Breast epithelium (tissue), 4 donors: ENCODE measurements around the gene ACSL5. TPM values are rescaled to one million over a fixed set of nuclear protein-coding genes. Genes with fewer than 3 reads are reported as not detected.

ENCODE experiments used
- DNase-seq, 2 donors: peaks; one replicate each; pipeline ENCODE4 v3.0.0-alpha.2; 2019; ENCODE audit warnings: low spot score in 2 of 2
- H3K27ac ChIP-seq, 2 donors: fragments of 200-600 bp; sonication (generic) in 1 of 2; one replicate each; pipeline ENCODE4 v1.5.1; 2016 to 2019; ENCODE audit warnings: mild to moderate bottlenecking in 1 of 2
- H3K27me3 ChIP-seq, 2 donors: fragments of 200-600 bp; sonication (generic) in 1 of 2; one replicate each; pipeline versions ENCODE4 v1.5.1 to v1.6.0; 2017 to 2019; ENCODE audit warnings: control low read depth in 1 of 2, mild to moderate bottlenecking in 1 of 2
- H3K36me3 ChIP-seq: fragments of 200-600 bp; one replicate; pipeline ENCODE4 v1.5.1; 2019
- H3K4me1 ChIP-seq, 2 donors: fragments of 200-600 bp; sonication (generic); one replicate each; pipeline ENCODE4 v1.5.1; 2016 to 2019; ENCODE audit warnings: control low read depth in 1 of 2
- H3K4me3 ChIP-seq, 3 donors: fragments of 200-600 bp; sonication (generic); 1 replicate in 2 of 3; 2 replicates in 1 of 3; pipeline ENCODE4 v1.5.1; 2016 to 2019; ENCODE audit warnings: mild to moderate bottlenecking in 3 of 3, moderate library complexity in 2 of 3
- H3K9me3 ChIP-seq, 2 donors: fragments of 200-600 bp; sonication (generic) in 1 of 2; one replicate each; pipeline ENCODE4 v1.5.1; 2016 to 2019; ENCODE audit warnings: control low read depth in 1 of 2
- POLR2A ChIP-seq: fragments of 450-650 bp; IDR thresholded peaks from one replicate; pipeline ENCODE4 v1.6.1; 2016; ENCODE audit warnings: antibody characterized with exemption, mild to moderate bottlenecking, moderate library complexity
- POLR2AphosphoS5 ChIP-seq, 3 donors: sonication (generic); formaldehyde crosslinking; IDR thresholded peaks; one replicate each; pipeline ENCODE4 v1.6.1; 2017; ENCODE audit warnings: antibody characterized with exemption in 3 of 3
- intact Hi-C: fragments of 100-400 bp; cut with DNase I; formaldehyde crosslinking; loops from one replicate; pipeline ENCODE4 v1.15.1; 2023; ENCODE audit warnings: low total_unique reads
- total RNA-seq, 3 donors: library from RNA; depleted of rRNA; stranded (reverse); fragments of >200 nt; gene quantifications; one replicate each; pipeline ENCODE4 v1.1.0, GENCODE V29; 2016
- TF ChIP-seq, protein P1 (sequence below), 3 donors: fragments of 450-650 bp; IDR thresholded peaks; one replicate each; pipeline ENCODE4 v1.5.1; 2016 to 2017; ENCODE audit warnings: antibody characterized with exemption in 3 of 3, mild to moderate bottlenecking in 3 of 3, moderate library complexity in 3 of 3

ACSL5 gene
- total RNA-seq, 3 donors from 2014 or later = 13.3 to 31.8 (median 15.8) TPM

DNA sequence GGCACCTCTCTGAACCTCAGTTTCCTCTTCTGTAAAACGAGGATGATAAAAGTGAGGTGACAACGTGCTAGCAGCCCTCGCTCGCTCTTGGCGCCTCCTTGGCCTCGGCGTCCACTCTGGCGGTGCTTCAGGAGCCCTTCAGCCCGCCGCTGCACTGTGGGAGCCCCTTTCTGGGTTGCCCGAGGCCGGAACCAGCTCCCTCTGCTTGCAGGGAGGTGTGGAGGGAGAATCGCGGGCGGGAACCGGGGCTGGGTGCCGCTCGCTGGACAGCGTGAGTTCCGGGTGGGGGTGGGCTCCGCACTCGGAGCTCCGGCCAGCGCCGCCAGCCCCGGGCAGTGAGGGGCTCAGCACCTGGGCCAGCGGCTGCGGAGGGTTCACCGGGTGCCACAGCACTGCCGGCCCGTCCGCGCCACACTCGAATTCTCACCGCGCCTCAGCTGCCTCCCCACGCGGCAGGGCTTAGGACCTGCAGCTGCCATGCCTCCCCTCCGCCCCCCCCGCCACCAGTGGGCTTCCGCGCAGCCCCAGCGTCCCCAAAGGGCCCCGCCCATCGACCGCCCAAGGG, 24.3 kb upstream of the ACSL5 start:
- H3K4me3 ChIP-seq = no peak overlapping the region
- no peaks in the 10 kb centered on the region for H3K27me3 ChIP-seq
- no peak for DNase-seq
- no peaks in the 10 kb centered on the region for H3K9me3 ChIP-seq
- TF ChIP-seq, protein P1, sequence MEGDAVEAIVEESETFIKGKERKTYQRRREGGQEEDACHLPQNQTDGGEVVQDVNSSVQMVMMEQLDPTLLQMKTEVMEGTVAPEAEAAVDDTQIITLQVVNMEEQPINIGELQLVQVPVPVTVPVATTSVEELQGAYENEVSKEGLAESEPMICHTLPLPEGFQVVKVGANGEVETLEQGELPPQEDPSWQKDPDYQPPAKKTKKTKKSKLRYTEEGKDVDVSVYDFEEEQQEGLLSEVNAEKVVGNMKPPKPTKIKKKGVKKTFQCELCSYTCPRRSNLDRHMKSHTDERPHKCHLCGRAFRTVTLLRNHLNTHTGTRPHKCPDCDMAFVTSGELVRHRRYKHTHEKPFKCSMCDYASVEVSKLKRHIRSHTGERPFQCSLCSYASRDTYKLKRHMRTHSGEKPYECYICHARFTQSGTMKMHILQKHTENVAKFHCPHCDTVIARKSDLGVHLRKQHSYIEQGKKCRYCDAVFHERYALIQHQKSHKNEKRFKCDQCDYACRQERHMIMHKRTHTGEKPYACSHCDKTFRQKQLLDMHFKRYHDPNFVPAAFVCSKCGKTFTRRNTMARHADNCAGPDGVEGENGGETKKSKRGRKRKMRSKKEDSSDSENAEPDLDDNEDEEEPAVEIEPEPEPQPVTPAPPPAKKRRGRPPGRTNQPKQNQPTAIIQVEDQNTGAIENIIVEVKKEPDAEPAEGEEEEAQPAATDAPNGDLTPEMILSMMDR (IDR thresholded peaks at IDR 0.05) = no peak
- no peak for TF ChIP-seq POLR2AphosphoS5 (IDR thresholded peaks at IDR 0.05)
- no peak for TF ChIP-seq POLR2A
- H3K4me1 ChIP-seq = no peaks in the 10 kb centered on the region
- intact Hi-C loops = loop anchor here (5.0 kb wide), 1 partner anchor 1303 kb away; no protein-coding TSS in a partner anchor
- H3K36me3 ChIP-seq = no peaks in the 10 kb centered on the region
- H3K27ac ChIP-seq = no peak overlapping the region

DNA sequence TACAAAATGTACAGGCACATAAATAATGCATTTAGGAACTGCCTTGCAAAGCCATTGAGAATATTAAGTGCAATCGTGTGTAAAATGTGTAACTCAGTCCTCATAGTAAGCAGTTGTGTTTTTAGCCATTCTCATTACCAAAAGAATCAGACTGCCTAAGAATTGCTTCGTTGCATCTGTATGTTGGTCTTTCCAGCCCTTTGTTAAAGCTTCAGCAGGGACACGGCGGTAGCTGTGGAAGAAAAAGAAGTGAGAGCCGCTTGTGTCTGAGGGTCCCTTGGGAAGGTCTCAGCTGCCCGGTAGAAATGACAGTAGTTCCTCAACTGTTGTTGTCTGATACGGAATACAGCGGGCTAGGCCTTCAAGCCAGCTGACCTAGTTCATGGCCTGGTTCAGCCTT, 22.8 kb upstream of the ACSL5 start:
- intact Hi-C loops = no loop called here
- no peak overlapping the region for H3K4me3 ChIP-seq
- no peaks in the 10 kb centered on the region for H3K27me3 ChIP-seq
- H3K36me3 ChIP-seq = no peaks in the 10 kb centered on the region
- H3K9me3 ChIP-seq = no peaks in the 10 kb centered on the region
- TF ChIP-seq, protein P1 (IDR thresholded peaks at IDR 0.05) = no peak
- TF ChIP-seq POLR2A (no peak), POLR2AphosphoS5 (IDR thresholded peaks at IDR 0.05) (no peak)
- no peak overlapping the region for H3K27ac ChIP-seq
- DNase-seq = no peak
- no peaks in the 10 kb centered on the region for H3K4me1 ChIP-seq

DNA sequence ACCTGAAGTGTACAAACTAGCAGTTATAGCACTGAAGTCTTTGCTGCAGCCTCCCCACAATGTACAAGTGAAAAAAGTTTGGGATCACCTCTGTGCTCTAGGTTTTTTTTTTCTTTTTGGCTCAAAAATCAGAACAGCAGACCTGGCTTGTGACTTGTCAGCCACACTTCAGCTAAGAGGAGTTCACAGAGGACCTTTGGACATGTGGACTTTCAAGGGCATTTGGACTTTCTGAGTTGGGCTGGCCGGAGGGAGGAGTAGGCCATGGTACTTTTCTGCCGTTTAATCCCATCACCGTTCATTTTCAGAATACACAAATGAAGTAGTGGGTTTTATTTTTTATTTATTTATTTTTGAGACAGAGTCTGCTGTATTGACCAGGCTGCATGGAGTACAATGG, 21.9 kb upstream of the ACSL5 start:
- no peaks in the 10 kb centered on the region for H3K27me3 ChIP-seq
- DNase-seq = no peak
- H3K4me3 ChIP-seq = no peak overlapping the region
- H3K4me1 ChIP-seq = no peaks in the 10 kb centered on the region
- intact Hi-C loops = no loop called here
- no peaks in the 10 kb centered on the region for H3K9me3 ChIP-seq
- no peak overlapping the region for H3K27ac ChIP-seq
- TF ChIP-seq POLR2A = no peak
- TF ChIP-seq, protein P1 (IDR thresholded peaks at IDR 0.05) = no peak
- no peak for TF ChIP-seq POLR2AphosphoS5 (IDR thresholded peaks at IDR 0.05)
- no peaks in the 10 kb centered on the region for H3K36me3 ChIP-seq

- TF ChIP-seq POLR2A (no peak), POLR2AphosphoS5 (IDR thresholded peaks at IDR 0.05) (no peak)
- TF ChIP-seq, protein P1 (IDR thresholded peaks at IDR 0.05) = no peak
- H3K36me3 ChIP-seq = no peaks in the 10 kb centered on the region
- H3K27me3 ChIP-seq = no peaks in the 10 kb centered on the region
- no peak for DNase-seq
- H3K4me3 ChIP-seq = no peak overlapping the region
- H3K4me1 ChIP-seq = no peaks in the 10 kb centered on the region
- no peaks in the 10 kb centered on the region for H3K9me3 ChIP-seq
- no peak overlapping the region for H3K27ac ChIP-seq
- intact Hi-C loops = no loop called here
These were observed 20.9 kb upstream of the ACSL5 start for GRCh38 chr10:112353046-112353445.

- Histone ChIP-seq H3K36me3 (no peaks in the 10 kb centered on the region), H3K27ac (no peak overlapping the region), H3K4me1 (peaks cover 0 to 4% of the 10 kb centered on the region in 2 donors), H3K27me3 (no peaks in the 10 kb centered on the region), H3K9me3 (no peaks in the 10 kb centered on the region), H3K4me3 (no peak overlapping the region)
- no peak for DNase-seq
- no peak for TF ChIP-seq POLR2AphosphoS5 (IDR thresholded peaks at IDR 0.05)
- no peak for TF ChIP-seq POLR2A
- TF ChIP-seq, protein P1 (IDR thresholded peaks at IDR 0.05) = no peak
- intact Hi-C loops = no loop called here
These were observed 17.2 kb upstream of the ACSL5 start for GRCh38 chr10:112356686-112357085.
